SK-N-SH (cell line): Measurements from ENCODE around the gene ZNF385A. TPM values are rescaled to one million over a fixed set of nuclear protein-coding genes. Genes with fewer than 3 reads are reported as not detected.

Experiments
- CTCF ChIA-PET: fragments of 300-600, 350-600 bp; formaldehyde crosslinking; extraction: SDS; loops from one replicate; lab custom pipeline; 2021; lab: Yijun Ruan, JAX
- POLR2A ChIA-PET: fragments of 350-600 bp; sonication (Branson Sonifier 250); formaldehyde crosslinking; extraction: SDS; loops from one replicate; lab custom pipeline; 2020; ENCODE audit warnings: antibody characterized with exemption, inconsistent platforms; lab: Yijun Ruan, JAX
- DNase-seq: peaks from one replicate; pipeline ENCODE4 v3.0.0; 2012
- H2AFZ ChIP-seq: fragments of 200-600 bp; sonication (generic); 2 replicates; pipeline ENCODE4 v1.8.1; 2016; ENCODE audit warnings: antibody characterized with exemption, mild to moderate bottlenecking, low read depth
- H3F3A ChIP-seq: fragments of 200-600 bp; sonication (generic); replicated peaks from 2 replicates; pipeline ENCODE3; 2016; ENCODE audit warnings: antibody characterized with exemption, mild to moderate bottlenecking; ENCODE audit not compliant: insufficient read depth
- H3K27ac ChIP-seq, 2 experiments: fragments of 200-500 bp in 1 of 2; fragments of 200-600 bp in 1 of 2; sonication (Bioruptor generic) in 1 of 2; sonication (generic), shearing (Covaris generic) in 1 of 2; 2 replicates each; pipeline versions ENCODE4 v1.5.1 to v1.6.1; 2014 to 2016; ENCODE audit warnings: low read depth in 2 of 2, inconsistent platforms in 1 of 2, low read length in 1 of 2, mild to moderate bottlenecking in 1 of 2, mixed read lengths in 1 of 2
- H3K27me3 ChIP-seq: fragments of 200-600 bp; sonication (generic), shearing (Covaris generic); 2 replicates; pipeline ENCODE4 v1.6.1; 2016; ENCODE audit warnings: mixed run types; ENCODE audit not compliant: insufficient read depth
- H3K36me3 ChIP-seq, 2 experiments: fragments of 200-500 bp in 1 of 2; fragments of 200-600 bp in 1 of 2; sonication (Bioruptor generic) in 1 of 2; sonication (generic) in 1 of 2; replicated peaks in 1 of 2; 2 replicates each; pipeline versions ENCODE3 to v1.5.1; 2014 to 2016; ENCODE audit warnings: low read length in 1 of 2, mild to moderate bottlenecking in 1 of 2; ENCODE audit not compliant: insufficient read depth in 2 of 2, control insufficient read depth in 1 of 2
- H3K4me1 ChIP-seq, 2 experiments: fragments of 200-500 bp in 1 of 2; fragments of 200-600 bp in 1 of 2; sonication (Bioruptor generic) in 1 of 2; sonication (generic), shearing (Covaris generic) in 1 of 2; 2 replicates each; pipeline versions ENCODE4 v1.5.1 to v1.6.1; 2014 to 2016; ENCODE audit warnings: low read depth in 1 of 2, low read length in 1 of 2, mixed run types in 1 of 2; ENCODE audit not compliant: insufficient read depth in 2 of 2, control insufficient read depth in 1 of 2
- H3K4me2 ChIP-seq: fragments of 200-600 bp; sonication (generic), shearing (Covaris generic); 2 replicates; pipeline ENCODE4 v1.6.1; 2017; ENCODE audit warnings: mixed run types
- H3K4me3 ChIP-seq, 2 experiments: fragments of 200-500 bp in 1 of 2; fragments of 200-600 bp in 1 of 2; sonication (Bioruptor generic) in 1 of 2; sonication (generic), shearing (Covaris generic) in 1 of 2; 2 replicates each; pipeline versions ENCODE4 v1.5.1 to v1.8.1; 2014 to 2016; ENCODE audit warnings: low read depth in 2 of 2, inconsistent platforms in 1 of 2, low read length in 1 of 2, mild to moderate bottlenecking in 1 of 2, mixed read lengths in 1 of 2, moderate library complexity in 1 of 2
- H3K79me2 ChIP-seq: fragments of 200-600 bp; sonication (generic); 2 replicates; pipeline ENCODE4 v1.8.1; 2017; ENCODE audit warnings: mild to moderate bottlenecking; ENCODE audit not compliant: insufficient read depth
- H3K9ac ChIP-seq: fragments of 200-600 bp; sonication (generic); 2 replicates; pipeline ENCODE4 v1.6.1; 2017; ENCODE audit warnings: mixed run types
- H3K9me2 ChIP-seq: fragments of 200-600 bp; sonication (generic); 2 replicates; pipeline ENCODE4 v1.6.1; 2017; ENCODE audit warnings: mixed run types
- H3K9me3 ChIP-seq: fragments of 200-600 bp; sonication (generic); 2 replicates; pipeline ENCODE4 v1.6.1; 2017; ENCODE audit warnings: mixed run types, mild to moderate bottlenecking, moderate library complexity
- H4K20me1 ChIP-seq: fragments of 200-600 bp; sonication (generic); 2 replicates; pipeline ENCODE4 v1.6.1; 2017; ENCODE audit warnings: mild to moderate bottlenecking, mixed run types; ENCODE audit not compliant: insufficient read depth
- CTCF ChIP-seq: fragments of 200-600 bp; sonication (generic); IDR thresholded peaks from 2 replicates; pipeline ENCODE4 v1.6.1; 2017; ENCODE audit warnings: antibody characterized with exemption, mild to moderate bottlenecking, moderate library complexity
- EP300 ChIP-seq, 2 experiments: IDR thresholded peaks; 2 replicates each; pipeline versions ENCODE4 v1.4.0 to v1.6.1; 2012; ENCODE audit warnings: borderline replicate concordance in 1 of 2, low read depth in 1 of 2, low read length in 1 of 2
- EZH2phosphoT487 ChIP-seq: fragments of 200-600 bp; sonication (generic); IDR thresholded peaks from 2 replicates; pipeline ENCODE4 v1.6.1; 2017; ENCODE audit warnings: low read depth, mixed run types, mild to moderate bottlenecking, antibody characterized with exemption, moderate library complexity, borderline replicate concordance
- FOXJ3 ChIP-seq: sonication (generic); formaldehyde crosslinking; IDR thresholded peaks from 2 replicates; pipeline ENCODE4 v1.5.1; 2020; ENCODE audit warnings: mild to moderate bottlenecking, missing genetic modification reagents
- FOXM1 ChIP-seq: IDR thresholded peaks from 2 replicates; pipeline ENCODE4 v1.4.0; 2012; ENCODE audit warnings: low read depth, mild to moderate bottlenecking
- GATA2 ChIP-seq: sonication (generic); formaldehyde crosslinking; IDR thresholded peaks from 2 replicates; pipeline ENCODE4 v1.5.0; 2020; ENCODE audit warnings: mild to moderate bottlenecking, missing genetic modification reagents
- IRF3 ChIP-seq: fragments of 150-350 bp; IDR thresholded peaks from 2 replicates; pipeline ENCODE4 v1.6.1; 2016; ENCODE audit warnings: mild to moderate bottlenecking, low read depth, low read length
- JUND ChIP-seq: IDR thresholded peaks from 2 replicates; pipeline ENCODE4 v1.4.0; 2012
- MAX ChIP-seq: IDR thresholded peaks from 2 replicates; pipeline ENCODE4 v1.4.0; 2012; ENCODE audit warnings: low read depth
- MEF2A ChIP-seq: IDR thresholded peaks from 2 replicates; pipeline ENCODE4 v1.4.0; 2012; ENCODE audit warnings: low read depth, borderline replicate concordance
- MXI1 ChIP-seq: IDR thresholded peaks from 2 replicates; pipeline ENCODE4 v1.6.1; 2012; ENCODE audit warnings: mild to moderate bottlenecking, low read depth, low read length, improper control_type of control experiment
- NFIC ChIP-seq: IDR thresholded peaks from 2 replicates; pipeline ENCODE4 v1.4.0; 2012; ENCODE audit warnings: borderline replicate concordance
- POLR2AphosphoS5 ChIP-seq: IDR thresholded peaks from 2 replicates; pipeline ENCODE4 v1.6.1; 2012; ENCODE audit warnings: low read depth, low read length
- RAD21 ChIP-seq: IDR thresholded peaks from 2 replicates; pipeline ENCODE4 v1.6.1; 2012; ENCODE audit warnings: mild to moderate bottlenecking, low read length
- RCOR1 ChIP-seq: fragments of 150-350 bp; IDR thresholded peaks from 2 replicates; pipeline ENCODE4 v1.6.1; 2017; ENCODE audit warnings: antibody characterized with exemption, low read length
- REST ChIP-seq: IDR thresholded peaks from 2 replicates; pipeline ENCODE4 v1.6.1; 2012; ENCODE audit warnings: mild to moderate bottlenecking, low read depth, low read length, moderate library complexity
- RFX5 ChIP-seq: IDR thresholded peaks from 2 replicates; pipeline ENCODE4 v1.6.1; 2012; ENCODE audit warnings: mild to moderate bottlenecking, improper control_type of control experiment, low read length
- RXRA ChIP-seq: IDR thresholded peaks from 2 replicates; pipeline ENCODE4 v1.4.0; 2012; ENCODE audit warnings: low read depth, mild to moderate bottlenecking, borderline replicate concordance
- SIN3A ChIP-seq: IDR thresholded peaks from 2 replicates; pipeline ENCODE4 v1.6.1; 2012; ENCODE audit warnings: low read depth, mild to moderate bottlenecking, low read length, moderate library complexity, borderline replicate concordance
- SMC3 ChIP-seq: IDR thresholded peaks from 2 replicates; pipeline ENCODE4 v1.6.1; 2012; ENCODE audit warnings: low read depth, low read length, improper control_type of control experiment
- TCF12 ChIP-seq: IDR thresholded peaks from 2 replicates; pipeline ENCODE4 v1.4.0; 2012
- TEAD4 ChIP-seq: IDR thresholded peaks from 2 replicates; pipeline ENCODE4 v1.4.0; 2012; ENCODE audit warnings: mild to moderate bottlenecking, borderline replicate concordance; ENCODE audit not compliant: insufficient read depth
- USF2 ChIP-seq: fragments of 150-350 bp; IDR thresholded peaks from 2 replicates; pipeline ENCODE4 v1.6.1; 2017; ENCODE audit warnings: antibody characterized with exemption, low read length, low read depth, borderline replicate concordance
- YY1 ChIP-seq: IDR thresholded peaks from 2 replicates; pipeline ENCODE4 v1.4.0; 2012; ENCODE audit warnings: low read depth, mild to moderate bottlenecking
- WGBS: methylation state at CpG from one replicate; pipeline ENCODE4 v1.1.6; 2017; ENCODE audit warnings: low lambda C conversion rate; 5-methylcytosine and 5-hydroxymethylcytosine counted together
- polyA plus RNA-seq, 3 experiments: library from polyadenylated mRNA; depleted of rRNA; stranded (reverse); fragments of >200 nt; gene quantifications; 2 replicates each; pipeline ENCODE4 v1.2.3, GENCODE V29; 2012
- TF ChIP-seq, protein P1 (sequence below): IDR thresholded peaks from 2 replicates; pipeline ENCODE4; 2012
- TF ChIP-seq, protein P2 (sequence below): IDR thresholded peaks from 2 replicates; pipeline ENCODE4 v1.4.0; 2012; ENCODE audit warnings: low read depth, borderline replicate concordance

ZNF385A gene
- polyA plus RNA-seq, 1 of the 3 experiments (the other 2 are of a cell fraction), result 2.6 TPM

- H3K9me2 ChIP-seq, result no peaks in the 10 kb centered on the region
- H3K79me2 ChIP-seq, result no peaks in the 10 kb centered on the region
- no peaks in the 10 kb centered on the region for H3K9me3 ChIP-seq
- H3K4me3 ChIP-seq, result no peak overlapping the region
- no peak for TF ChIP-seq USF2
- TF ChIP-seq NFIC, result no peak
- TF ChIP-seq RCOR1, result no peak
- no peak for TF ChIP-seq GATA2 (CRISPR knock-in tag)
- peak; percentile 67 for TF ChIP-seq RAD21
- TF ChIP-seq POLR2AphosphoS5, result no peak
- TF ChIP-seq TEAD4, result no peak
- no peak for TF ChIP-seq EP300 (IDR thresholded peaks at IDR 0.05; ENCODE audit: borderline replicate concordance in 1 of 2, low read depth in 1 of 2, low read length in 1 of 2)
- TF ChIP-seq IRF3, result no peak
- TF ChIP-seq FOXM1, result no peak
- TF ChIP-seq, protein P1, sequence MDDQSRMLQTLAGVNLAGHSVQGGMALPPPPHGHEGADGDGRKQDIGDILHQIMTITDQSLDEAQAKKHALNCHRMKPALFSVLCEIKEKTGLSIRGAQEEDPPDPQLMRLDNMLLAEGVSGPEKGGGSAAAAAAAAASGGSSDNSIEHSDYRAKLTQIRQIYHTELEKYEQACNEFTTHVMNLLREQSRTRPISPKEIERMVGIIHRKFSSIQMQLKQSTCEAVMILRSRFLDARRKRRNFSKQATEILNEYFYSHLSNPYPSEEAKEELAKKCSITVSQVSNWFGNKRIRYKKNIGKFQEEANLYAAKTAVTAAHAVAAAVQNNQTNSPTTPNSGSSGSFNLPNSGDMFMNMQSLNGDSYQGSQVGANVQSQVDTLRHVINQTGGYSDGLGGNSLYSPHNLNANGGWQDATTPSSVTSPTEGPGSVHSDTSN, result no peak
- TF ChIP-seq MXI1, result no peak
- TF ChIP-seq MEF2A, result no peak
- peak; percentile 83 for TF ChIP-seq CTCF
- TF ChIP-seq RFX5, result no peak
- TF ChIP-seq FOXJ3 (CRISPR knock-in tag), result no peak
- no peak for TF ChIP-seq YY1
- TF ChIP-seq SMC3, result peak; percentile 26; the same call in 1 of the 2 replicates
- TF ChIP-seq REST, result no peak
- TF ChIP-seq, protein P2, sequence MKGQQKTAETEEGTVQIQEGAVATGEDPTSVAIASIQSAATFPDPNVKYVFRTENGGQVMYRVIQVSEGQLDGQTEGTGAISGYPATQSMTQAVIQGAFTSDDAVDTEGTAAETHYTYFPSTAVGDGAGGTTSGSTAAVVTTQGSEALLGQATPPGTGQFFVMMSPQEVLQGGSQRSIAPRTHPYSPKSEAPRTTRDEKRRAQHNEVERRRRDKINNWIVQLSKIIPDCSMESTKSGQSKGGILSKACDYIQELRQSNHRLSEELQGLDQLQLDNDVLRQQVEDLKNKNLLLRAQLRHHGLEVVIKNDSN, result no peak
- TF ChIP-seq SIN3A, result no peak
- TF ChIP-seq TCF12, result no peak
- no peak for TF ChIP-seq JUND
- no peak for TF ChIP-seq EZH2phosphoT487
- no peak for TF ChIP-seq RXRA
- no peak for TF ChIP-seq MAX
- no peaks in the 10 kb centered on the region for H3K27me3 ChIP-seq
- no peaks in the 10 kb centered on the region for H4K20me1 ChIP-seq
- H3K27ac ChIP-seq, result no peak overlapping the region
- no peak overlapping the region for H3K9ac ChIP-seq
- ChIA-PET POLR2A (no interaction called here), CTCF (interaction anchor here (1.0 to 3.3 kb wide), 8 partner anchors 10 to 45 kb away, joined by 3 to 37 read pairs (median 6); no protein-coding TSS in a partner anchor)
- 28% methylated on average over 4 of the region's 4 CpGs for whole genome bisulfite sequencing
- peaks cover 19 to 33% of the 10 kb centered on the region in 2 experiments for H3K36me3 ChIP-seq
- H3F3A ChIP-seq, result peaks cover 1% of the 10 kb centered on the region
- DNase-seq, result peak; percentile 57
- H2AFZ ChIP-seq, result no peak overlapping the region
- peaks cover 0 to 10% of the 10 kb centered on the region in 2 experiments; a peak in 1 of 4 replicates for H3K4me1 ChIP-seq
- no peak overlapping the region for H3K4me2 ChIP-seq
Measured at GRCh38 chr12:54394281-54394719, 9.8 kb upstream of the ZNF385A start.
